ENCODE measurements around the gene RORC. TPM values are rescaled to one million over a fixed set of nuclear protein-coding genes. Genes with fewer than 3 reads are reported as not detected.
"Not testable (repeated sequence)": the region's sequence is repeated elsewhere in the genome, so short reads cannot be mapped to it uniquely, and the experiment has no call there.

RORC gene
- total RNA-seq, 4 donors from 2014 or later = 0.21 to 0.90 TPM; not detected in 2

DNA sequence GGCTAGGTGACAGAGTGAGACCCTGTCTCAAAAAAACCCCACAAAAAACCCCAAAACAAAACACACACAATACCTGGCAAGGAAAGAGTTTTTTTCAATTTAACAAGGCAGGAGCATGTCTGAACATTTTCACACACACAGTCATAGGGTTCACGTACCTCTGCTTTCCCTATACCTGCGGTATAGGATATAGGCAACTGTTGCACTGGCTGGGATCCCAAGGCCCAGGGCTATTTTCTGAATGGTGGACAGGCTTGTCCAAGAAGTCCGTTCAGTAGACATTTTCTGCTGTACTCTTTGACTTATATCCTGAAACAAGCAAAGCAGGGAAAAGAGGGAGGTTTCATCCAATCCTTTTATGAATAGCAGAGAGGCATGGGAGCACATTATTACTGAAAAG, 48.9 kb downstream of the RORC start:
- H3K36me3 ChIP-seq = peaks cover 0 to 51% (median 4%) of the 10 kb centered on the region in 3 donors
- H3K27me3 ChIP-seq = no peaks in the 10 kb centered on the region
- no peak for DNase-seq (ENCODE audit: low spot score in 2 of 2)
- 89 to 91% methylated on average over 3 of the region's 3 CpGs for WGBS, 2 donors
- no peak overlapping the region for H3K4me3 ChIP-seq
- H3K9me3 ChIP-seq = no peaks in the 10 kb centered on the region
- H3K4me1 ChIP-seq = no peaks in the 10 kb centered on the region
- H3K27ac ChIP-seq = no peak overlapping the region
- TF ChIP-seq EP300 (IDR thresholded peaks at IDR 0.05) (no peak), POLR2A (IDR thresholded peaks at IDR 0.05) (no peak)
- TF ChIP-seq, protein P1, sequence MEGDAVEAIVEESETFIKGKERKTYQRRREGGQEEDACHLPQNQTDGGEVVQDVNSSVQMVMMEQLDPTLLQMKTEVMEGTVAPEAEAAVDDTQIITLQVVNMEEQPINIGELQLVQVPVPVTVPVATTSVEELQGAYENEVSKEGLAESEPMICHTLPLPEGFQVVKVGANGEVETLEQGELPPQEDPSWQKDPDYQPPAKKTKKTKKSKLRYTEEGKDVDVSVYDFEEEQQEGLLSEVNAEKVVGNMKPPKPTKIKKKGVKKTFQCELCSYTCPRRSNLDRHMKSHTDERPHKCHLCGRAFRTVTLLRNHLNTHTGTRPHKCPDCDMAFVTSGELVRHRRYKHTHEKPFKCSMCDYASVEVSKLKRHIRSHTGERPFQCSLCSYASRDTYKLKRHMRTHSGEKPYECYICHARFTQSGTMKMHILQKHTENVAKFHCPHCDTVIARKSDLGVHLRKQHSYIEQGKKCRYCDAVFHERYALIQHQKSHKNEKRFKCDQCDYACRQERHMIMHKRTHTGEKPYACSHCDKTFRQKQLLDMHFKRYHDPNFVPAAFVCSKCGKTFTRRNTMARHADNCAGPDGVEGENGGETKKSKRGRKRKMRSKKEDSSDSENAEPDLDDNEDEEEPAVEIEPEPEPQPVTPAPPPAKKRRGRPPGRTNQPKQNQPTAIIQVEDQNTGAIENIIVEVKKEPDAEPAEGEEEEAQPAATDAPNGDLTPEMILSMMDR (IDR thresholded peaks at IDR 0.05) = no peak

DNA sequence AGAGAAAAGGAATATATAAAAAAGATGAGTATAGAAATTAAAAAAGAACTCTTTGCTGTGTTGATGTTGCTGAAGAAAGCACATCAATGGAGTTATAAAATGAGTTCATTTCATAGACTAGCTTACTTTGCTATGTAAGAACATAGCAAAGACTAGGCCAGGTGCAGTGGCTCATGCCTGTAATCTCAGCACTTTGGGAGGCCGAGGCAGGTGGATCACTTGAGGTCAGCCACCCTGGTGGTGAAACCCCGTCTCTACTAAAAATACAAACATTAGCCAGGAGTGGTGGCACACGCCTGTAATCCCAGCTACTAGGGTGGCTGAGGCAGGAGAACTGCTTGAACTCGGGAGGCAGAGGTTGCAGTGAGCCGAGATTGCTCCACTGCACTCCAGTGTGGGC, 49.6 kb downstream of the RORC start:
- WGBS, 2 donors = 85% methylated on average over 5 of the region's 5 CpGs
- DNase-seq (ENCODE audit: low spot score in 2 of 2) = not testable (repeated sequence)
- peaks cover 0 to 57% (median 4%) of the 10 kb centered on the region in 3 donors for H3K36me3 ChIP-seq

DNA sequence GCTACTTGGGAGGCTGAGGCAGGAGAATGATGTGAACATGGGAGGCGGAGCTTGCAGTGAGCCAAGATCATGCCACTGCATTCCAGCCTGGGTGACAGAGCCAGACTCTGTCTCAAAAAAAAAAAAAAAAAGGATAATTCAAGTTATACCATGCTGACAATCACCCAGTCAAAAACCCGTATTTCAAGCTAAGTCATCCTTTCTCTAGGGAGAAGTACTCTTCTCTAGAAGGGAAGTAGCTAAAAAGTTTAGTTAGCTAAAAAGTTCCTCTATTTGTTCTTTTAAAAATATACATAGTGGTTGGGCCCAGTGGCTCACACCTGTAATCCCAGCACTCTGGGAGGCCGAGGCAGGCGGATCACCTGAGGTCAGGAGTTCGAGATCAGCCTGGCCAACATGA, 50.9 kb downstream of the RORC start:
- H3K36me3 ChIP-seq = peaks cover 0 to 70% (median 4%) of the 10 kb centered on the region in 3 donors

More for the DNA sequence above, 49.6 kb downstream of the RORC start:
- H3K4me3 ChIP-seq, H3K4me1 ChIP-seq, H3K27ac ChIP-seq, H3K27me3 ChIP-seq, H3K9me3 ChIP-seq: not testable (repeated sequence)

DNA sequence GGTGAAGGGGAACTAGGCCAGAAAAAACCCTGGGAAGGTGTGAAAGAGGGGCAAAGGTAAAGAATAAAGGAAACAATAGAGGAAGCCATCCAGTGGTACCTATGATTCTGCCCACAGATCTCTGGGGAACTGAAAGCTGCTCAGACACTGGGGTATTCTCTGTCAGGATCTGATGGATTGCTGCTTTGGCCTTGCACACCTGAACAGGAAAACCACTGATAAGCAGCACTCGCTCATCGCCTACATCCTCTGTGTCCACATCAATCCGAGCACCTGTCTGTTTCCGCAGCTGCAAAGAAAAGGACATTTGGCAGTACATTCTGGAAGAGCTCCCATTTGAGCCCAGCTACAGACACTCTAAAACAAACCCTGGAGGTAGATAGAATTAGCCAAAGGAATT, 51.8 kb downstream of the RORC start:
- WGBS, 2 donors = 92 to 93% methylated on average over 4 of the region's 4 CpGs
- Histone ChIP-seq H3K4me3 (no peak overlapping the region), H3K27me3 (no peaks in the 10 kb centered on the region), H3K27ac (no peak overlapping the region), H3K36me3 (peaks cover 0 to 78% (median 4%) of the 10 kb centered on the region in 3 donors), H3K4me1 (no peaks in the 10 kb centered on the region), H3K9me3 (no peaks in the 10 kb centered on the region)
- no peak for DNase-seq (ENCODE audit: low spot score in 2 of 2)
- TF ChIP-seq EP300 (IDR thresholded peaks at IDR 0.05) (no peak), POLR2A (IDR thresholded peaks at IDR 0.05) (no peak)
- TF ChIP-seq, protein P1 (IDR thresholded peaks at IDR 0.05) = no peak

More for the DNA sequence above, 50.9 kb downstream of the RORC start:
- not testable (repeated sequence) for DNase-seq (ENCODE audit: low spot score in 2 of 2); H3K9me3 ChIP-seq; H3K4me3 ChIP-seq; H3K4me1 ChIP-seq; H3K27ac ChIP-seq; H3K27me3 ChIP-seq
- WGBS, 2 donors = 86 to 91% methylated on average over 5 of the region's 5 CpGs

DNA sequence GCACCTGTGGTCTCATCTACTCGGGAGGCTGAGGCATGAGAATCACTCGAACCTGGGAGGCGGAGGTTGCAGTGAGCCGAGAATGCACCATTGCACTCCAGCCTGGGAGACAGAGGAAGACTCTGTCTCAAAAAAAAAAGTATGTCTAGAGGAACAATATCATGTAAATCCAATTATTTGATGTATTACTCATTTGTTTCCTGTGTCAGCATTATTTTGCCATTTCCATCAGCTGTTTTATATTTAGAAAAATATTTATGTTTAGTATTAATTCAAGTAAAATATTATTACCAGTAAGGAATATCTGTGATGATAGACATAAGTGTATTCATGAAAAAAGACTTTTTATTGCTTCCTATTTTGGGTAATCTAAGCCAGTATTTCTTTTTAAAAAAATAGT, 54.3 kb downstream of the RORC start:
- H3K4me3 ChIP-seq = no peak overlapping the region
- no peaks in the 10 kb centered on the region for H3K9me3 ChIP-seq
- H3K27me3 ChIP-seq = no peaks in the 10 kb centered on the region
- TF ChIP-seq POLR2A (IDR thresholded peaks at IDR 0.05) (no peak), EP300 (IDR thresholded peaks at IDR 0.05) (no peak)
- TF ChIP-seq, protein P1 (IDR thresholded peaks at IDR 0.05) = no peak
- WGBS, 2 donors = 95 to 98% methylated on average over 4 of the region's 4 CpGs
- H3K4me1 ChIP-seq = no peaks in the 10 kb centered on the region
- H3K27ac ChIP-seq = no peak overlapping the region
- no peak for DNase-seq (ENCODE audit: low spot score in 2 of 2)
- H3K36me3 ChIP-seq = peaks cover 0 to 97% (median 4%) of the 10 kb centered on the region in 3 donors

DNA sequence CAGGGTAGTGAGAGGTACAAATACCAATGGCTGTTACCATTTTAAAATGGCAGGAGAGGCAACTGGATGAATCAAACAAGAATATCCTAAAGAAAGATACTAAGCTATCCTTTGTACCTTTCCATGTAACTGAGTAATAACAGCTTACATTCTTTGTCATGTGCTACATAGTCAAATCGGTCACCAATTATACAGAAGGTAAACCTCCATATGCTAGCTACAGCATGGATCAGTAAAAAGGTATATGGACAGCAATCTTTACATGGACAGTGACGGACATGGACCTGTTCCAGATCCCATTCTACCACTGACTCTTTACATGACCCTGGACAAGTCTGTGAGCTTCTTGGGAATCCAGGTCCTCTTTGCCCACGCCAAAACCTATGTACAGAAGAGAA, 54.9 kb downstream of the RORC start:
- Histone ChIP-seq H3K4me1 (no peaks in the 10 kb centered on the region), H3K27ac (no peak overlapping the region), H3K36me3 (peaks cover 0 to 95% (median 2%) of the 10 kb centered on the region in 3 donors), H3K4me3 (no peak overlapping the region), H3K9me3 (no peaks in the 10 kb centered on the region), H3K27me3 (no peaks in the 10 kb centered on the region)
- DNase-seq (ENCODE audit: low spot score in 2 of 2) = no peak
- 77 to 91% methylated on average over 3 of the region's 3 CpGs for WGBS, 2 donors
- no peak for TF ChIP-seq POLR2A (IDR thresholded peaks at IDR 0.05)
- TF ChIP-seq, protein P1 (IDR thresholded peaks at IDR 0.05) = no peak
- no peak for TF ChIP-seq EP300 (IDR thresholded peaks at IDR 0.05)
